Smooth muscle cell (in vitro differentiated cells): ENCODE results near the gene DEDD2. TPM values are rescaled to one million over a fixed set of nuclear protein-coding genes. Genes with fewer than 3 reads are reported as not detected.

Experiments used
- DNase-seq: peaks from one replicate; lab custom pipeline; 2025; ENCODE audit not compliant: unreplicated experiment; lab: John Stamatoyannopoulos, UW
- H2AFZ ChIP-seq: fragments of 200-600 bp; sonication (generic); 2 replicates; pipeline ENCODE4 v1.6.0; 2016; ENCODE audit warnings: antibody characterized with exemption, low read depth, mild to moderate bottlenecking
- H3F3A ChIP-seq: fragments of 200-600 bp; sonication (generic); 2 replicates; pipeline ENCODE4 v1.6.0; 2017; ENCODE audit warnings: antibody characterized with exemption, low read depth
- H3K27ac ChIP-seq: fragments of 200-600 bp; sonication (generic); 2 replicates; pipeline ENCODE4 v1.5.1; 2016; ENCODE audit warnings: low read depth, mild to moderate bottlenecking
- H3K27me3 ChIP-seq: fragments of 200-600 bp; sonication (generic); 2 replicates; pipeline ENCODE4 v1.6.1; 2016; ENCODE audit warnings: low read depth, mild to moderate bottlenecking
- H3K36me3 ChIP-seq: fragments of 200-600 bp; sonication (generic); 2 replicates; pipeline ENCODE4 v1.5.1; 2016; ENCODE audit warnings: low read depth
- H3K4me1 ChIP-seq: fragments of 200-600 bp; sonication (generic); 2 replicates; pipeline ENCODE4 v1.5.1; 2016; ENCODE audit warnings: low read depth
- H3K4me2 ChIP-seq: fragments of 200-600 bp; sonication (generic); 2 replicates; pipeline ENCODE4 v1.6.0; 2016; ENCODE audit warnings: mild to moderate bottlenecking
- H3K4me3 ChIP-seq: fragments of 200-600 bp; sonication (generic); 2 replicates; pipeline ENCODE4 v1.5.1; 2016; ENCODE audit warnings: mild to moderate bottlenecking
- H3K79me2 ChIP-seq: fragments of 200-600 bp; sonication (generic); 2 replicates; pipeline ENCODE4 v1.6.0; 2016; ENCODE audit warnings: low read depth, mild to moderate bottlenecking
- H3K9ac ChIP-seq: fragments of 200-600 bp; sonication (generic); 2 replicates; pipeline ENCODE4 v1.6.0; 2016; ENCODE audit warnings: low read depth
- H3K9me3 ChIP-seq: fragments of 200-600 bp; sonication (generic); replicated peaks from 2 replicates; pipeline ENCODE4 v1.5.1; 2016; ENCODE audit warnings: low read depth
- H4K20me1 ChIP-seq: fragments of 200-600 bp; sonication (generic); 2 replicates; pipeline ENCODE4 v1.6.0; 2016; ENCODE audit warnings: low read depth
- WGBS: methylation state at CpG from one replicate; pipeline ENCODE4 v1.1.7; 2016; ENCODE audit warnings: low lambda C conversion rate; 5-methylcytosine and 5-hydroxymethylcytosine counted together
- polyA plus RNA-seq: library from polyadenylated mRNA; unstranded; fragments of >200 nt; fragmentation: Nextera tagmentation; extraction: Ambion mirVana; gene quantifications from 2 replicates; pipeline ENCODE4 v1.2.1, GENCODE V29; 2016
- total RNA-seq: library from RNA; depleted of rRNA; stranded (reverse); fragments of >200 nt; gene quantifications from 2 replicates; pipeline ENCODE4 v1.2.3, GENCODE V29; 2014
- TF ChIP-seq, protein P1 (sequence below): fragments of 200-600 bp; sonication (generic); IDR thresholded peaks from 2 replicates; pipeline ENCODE4 v1.5.1; 2017; ENCODE audit warnings: borderline replicate concordance, mild to moderate bottlenecking, antibody characterized with exemption; ENCODE audit not compliant: insufficient read depth, poor library complexity, severe bottlenecking

DEDD2 gene
- total and polyA plus RNA-seq, 2 experiments from 2014 or later: 22.4 to 35.4 TPM

DNA sequence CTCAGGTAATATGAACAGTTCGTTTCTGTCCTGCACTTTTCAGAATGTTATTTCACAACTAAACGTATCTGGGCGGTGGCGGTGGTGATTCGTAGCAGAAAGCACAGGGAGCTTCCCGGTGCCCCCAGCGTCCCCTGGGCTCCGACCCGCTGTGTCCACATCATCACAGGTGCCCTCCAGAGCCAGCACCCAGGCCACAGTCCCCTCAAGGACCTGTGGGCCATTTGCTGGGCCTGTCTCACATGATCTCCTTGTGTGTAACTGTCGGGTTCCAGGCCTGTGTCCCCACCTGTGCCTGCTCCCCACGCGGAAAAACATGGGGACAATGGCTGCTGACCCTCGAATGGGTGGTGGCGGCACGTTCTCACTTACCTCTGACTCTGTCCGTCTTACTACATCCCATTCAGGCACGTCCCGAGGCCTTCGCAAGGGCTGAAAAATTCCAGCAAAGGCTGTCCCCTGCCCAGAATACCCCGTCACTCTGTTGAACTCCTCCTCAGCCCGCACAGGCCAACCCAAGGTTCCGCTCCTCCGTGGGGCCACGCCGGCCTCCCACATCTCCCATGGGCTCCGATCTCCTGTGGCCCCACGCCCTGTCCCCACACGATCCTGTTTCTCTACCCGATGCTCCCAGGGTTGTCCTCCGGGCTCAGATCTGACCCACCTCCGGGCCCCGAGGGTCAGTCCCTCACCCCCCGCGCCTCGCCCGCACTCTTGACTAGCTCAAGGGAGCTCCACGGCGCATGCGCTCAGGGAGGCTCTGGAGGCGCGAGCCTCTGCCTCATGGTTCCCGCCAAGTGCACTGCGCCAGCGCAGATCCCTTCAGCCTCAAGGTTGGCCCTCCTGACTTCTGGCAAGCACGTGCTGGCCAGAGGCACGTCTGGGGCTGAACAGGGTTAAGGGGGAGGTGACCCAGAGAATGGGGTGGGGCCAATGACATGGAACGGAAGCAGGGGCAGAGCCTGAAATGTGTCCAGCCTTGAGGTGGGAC is 21.2 kb downstream of the DEDD2 start:
- TF ChIP-seq, protein P1, sequence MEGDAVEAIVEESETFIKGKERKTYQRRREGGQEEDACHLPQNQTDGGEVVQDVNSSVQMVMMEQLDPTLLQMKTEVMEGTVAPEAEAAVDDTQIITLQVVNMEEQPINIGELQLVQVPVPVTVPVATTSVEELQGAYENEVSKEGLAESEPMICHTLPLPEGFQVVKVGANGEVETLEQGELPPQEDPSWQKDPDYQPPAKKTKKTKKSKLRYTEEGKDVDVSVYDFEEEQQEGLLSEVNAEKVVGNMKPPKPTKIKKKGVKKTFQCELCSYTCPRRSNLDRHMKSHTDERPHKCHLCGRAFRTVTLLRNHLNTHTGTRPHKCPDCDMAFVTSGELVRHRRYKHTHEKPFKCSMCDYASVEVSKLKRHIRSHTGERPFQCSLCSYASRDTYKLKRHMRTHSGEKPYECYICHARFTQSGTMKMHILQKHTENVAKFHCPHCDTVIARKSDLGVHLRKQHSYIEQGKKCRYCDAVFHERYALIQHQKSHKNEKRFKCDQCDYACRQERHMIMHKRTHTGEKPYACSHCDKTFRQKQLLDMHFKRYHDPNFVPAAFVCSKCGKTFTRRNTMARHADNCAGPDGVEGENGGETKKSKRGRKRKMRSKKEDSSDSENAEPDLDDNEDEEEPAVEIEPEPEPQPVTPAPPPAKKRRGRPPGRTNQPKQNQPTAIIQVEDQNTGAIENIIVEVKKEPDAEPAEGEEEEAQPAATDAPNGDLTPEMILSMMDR: no peak
- Histone ChIP-seq H2AFZ (no peak overlapping the region), H3K4me3 (no peak overlapping the region), H3K36me3 (no peaks in the 10 kb centered on the region), H3K9ac (no peak overlapping the region), H3K9me3 (peaks cover 5% of the 10 kb centered on the region), H3K4me1 (no peaks in the 10 kb centered on the region), H4K20me1 (peaks cover 10% of the 10 kb centered on the region), H3F3A (no peaks in the 10 kb centered on the region), H3K27ac (no peak overlapping the region), H3K79me2 (no peaks in the 10 kb centered on the region), H3K27me3 (peaks cover 7% of the 10 kb centered on the region), H3K4me2 (no peak overlapping the region)
- WGBS: 95% methylated on average over 46 of the region's 47 CpGs
- DNase-seq: no peak

DNA sequence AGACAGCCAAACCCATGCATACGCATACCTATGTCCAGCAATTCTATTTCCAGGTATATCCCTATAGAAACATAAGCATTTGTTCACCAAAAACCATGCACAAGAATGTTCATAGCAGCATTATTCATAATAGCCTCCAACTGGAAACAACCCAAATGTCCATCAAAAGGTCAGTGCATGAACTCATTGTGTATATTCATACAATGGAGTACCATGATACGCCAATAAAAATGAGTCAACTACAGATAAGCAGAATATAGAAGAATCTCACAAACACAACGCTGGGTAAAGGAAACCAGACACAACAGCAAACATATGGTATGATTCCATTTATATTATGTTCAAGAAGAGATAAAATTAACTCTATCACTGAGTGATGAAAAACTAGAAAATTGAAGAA is 23.8 kb downstream of the DEDD2 start:
- no peaks in the 10 kb centered on the region for H3K4me1 ChIP-seq
- no peak overlapping the region for H3K4me3 ChIP-seq
- H2AFZ ChIP-seq: no peak overlapping the region
- TF ChIP-seq, protein P1: no peak
- 97% methylated on average over 3 of the region's 3 CpGs for WGBS
- no peak for DNase-seq
- no peak overlapping the region for H3K27ac ChIP-seq
- H3K36me3 ChIP-seq: no peaks in the 10 kb centered on the region
- H3K79me2 ChIP-seq: no peaks in the 10 kb centered on the region
- no peaks in the 10 kb centered on the region for H3F3A ChIP-seq
- no peak overlapping the region for H3K9ac ChIP-seq
- H3K9me3 ChIP-seq: peaks cover 5% of the 10 kb centered on the region
- H3K27me3 ChIP-seq: peaks cover 15% of the 10 kb centered on the region
- no peaks in the 10 kb centered on the region for H4K20me1 ChIP-seq
- no peak overlapping the region for H3K4me2 ChIP-seq

DNA sequence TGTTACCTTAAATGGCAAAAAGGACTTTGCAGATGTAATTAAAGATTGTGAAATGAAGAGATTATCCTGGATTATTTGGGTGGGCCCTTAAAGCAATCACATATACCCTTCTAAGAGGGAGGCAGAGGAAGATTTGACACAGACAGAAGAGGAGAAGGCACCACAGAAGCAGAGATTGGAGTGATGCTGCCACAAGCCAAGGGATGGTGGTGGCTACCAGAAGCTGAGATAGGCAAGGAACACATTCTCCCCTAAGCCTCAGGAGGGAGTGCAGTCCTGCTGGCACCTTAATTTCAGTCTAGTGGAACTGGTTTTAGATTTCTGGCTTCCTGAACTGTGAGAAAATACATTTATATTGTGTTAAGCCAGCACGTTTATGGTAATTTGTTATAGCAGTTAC is 24.2 kb downstream of the DEDD2 start:
- Histone ChIP-seq H3K36me3 (no peaks in the 10 kb centered on the region), H4K20me1 (no peaks in the 10 kb centered on the region), H3K27me3 (peaks cover 15% of the 10 kb centered on the region), H3K9me3 (peaks cover 5% of the 10 kb centered on the region), H3K27ac (no peak overlapping the region), H3K4me2 (no peak overlapping the region), H2AFZ (no peak overlapping the region), H3K4me3 (no peak overlapping the region), H3F3A (no peaks in the 10 kb centered on the region), H3K9ac (no peak overlapping the region), H3K79me2 (no peaks in the 10 kb centered on the region), H3K4me1 (no peaks in the 10 kb centered on the region)
- TF ChIP-seq, protein P1: no peak
- DNase-seq: no peak
- WGBS: 100% methylated on average over 1 of the region's 1 CpG

DNA sequence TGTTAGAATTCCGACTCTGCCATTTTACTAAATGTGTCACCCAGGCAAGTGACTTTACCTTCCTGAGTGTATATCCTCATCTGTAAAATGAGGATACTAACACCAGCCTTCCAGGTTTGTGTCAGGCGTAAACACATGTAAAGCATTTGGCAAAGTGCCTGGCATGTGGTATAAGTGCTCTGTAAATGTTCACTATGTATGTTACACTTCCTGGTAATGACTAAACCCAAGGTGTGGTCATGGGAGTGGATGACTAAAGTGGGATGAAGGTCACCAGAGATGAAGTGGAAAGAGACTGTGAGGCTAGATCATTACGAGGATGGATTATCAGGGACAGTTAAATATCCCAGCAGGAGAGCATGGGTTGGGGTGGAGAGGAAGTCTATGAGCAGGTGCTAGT is 25.6 kb downstream of the DEDD2 start:
- H4K20me1 ChIP-seq: no peaks in the 10 kb centered on the region
- H3K27me3 ChIP-seq: peaks cover 15% of the 10 kb centered on the region
- H3F3A ChIP-seq: no peaks in the 10 kb centered on the region
- H3K27ac ChIP-seq: no peak overlapping the region
- no peak for DNase-seq
- H3K79me2 ChIP-seq: no peaks in the 10 kb centered on the region
- no peak overlapping the region for H3K4me3 ChIP-seq
- no peak overlapping the region for H2AFZ ChIP-seq
- H3K9me3 ChIP-seq: peaks cover 5% of the 10 kb centered on the region
- no peaks in the 10 kb centered on the region for H3K36me3 ChIP-seq
- H3K9ac ChIP-seq: no peak overlapping the region
- H3K4me2 ChIP-seq: no peak overlapping the region
- 52% methylated on average over 3 of the region's 3 CpGs for WGBS
- no peaks in the 10 kb centered on the region for H3K4me1 ChIP-seq
- TF ChIP-seq, protein P1: no peak
